Pons (tissue), 1 donor: ENCODE data around the gene PNPLA7.
"Not testable (repeated sequence)": the region's sequence is repeated elsewhere in the genome, so short reads cannot be mapped to it uniquely, and the experiment has no call there.

Experiments used
- DNase-seq: peaks from one replicate; pipeline ENCODE4 v3.0.0-alpha.2; 2016; ENCODE audit warnings: low spot score

The PNPLA7 gene

GRCh38 chr9:137540536-137540935 is 9.7 kb downstream of the PNPLA7 start:
- DNase-seq: no peak

GRCh38 chr9:137538058-137538457 is 12.1 kb downstream of the PNPLA7 start:
- no peak for DNase-seq

GRCh38 chr9:137536594-137537131 is 13.5 kb downstream of the PNPLA7 start:
- DNase-seq: not testable (repeated sequence)

- no peak for DNase-seq
Measured at GRCh38 chr9:137535120-137535428, 15.1 kb downstream of the PNPLA7 start.

- peak; percentile 40 for DNase-seq
Measured at GRCh38 chr9:137534256-137535119, 15.7 kb downstream of the PNPLA7 start.

GRCh38 chr9:137532891-137533468 is 17.2 kb downstream of the PNPLA7 start:
- not testable (repeated sequence) for DNase-seq

GRCh38 chr9:137531099-137531765 is 19.0 kb downstream of the PNPLA7 start:
- no peak for DNase-seq

GRCh38 chr9:137530331-137530730 is 19.9 kb downstream of the PNPLA7 start:
- no peak for DNase-seq

- no peak for DNase-seq
Measured at GRCh38 chr9:137524981-137525317, 25.3 kb downstream of the PNPLA7 start.

- DNase-seq: no peak
Measured at GRCh38 chr9:137524161-137524980, 25.8 kb downstream of the PNPLA7 start.

- DNase-seq: no peak
Measured at GRCh38 chr9:137522746-137523455, 27.3 kb downstream of the PNPLA7 start.

- DNase-seq: no peak
Measured at GRCh38 chr9:137521405-137521985, 28.7 kb downstream of the PNPLA7 start.

GRCh38 chr9:137520614-137521404 is 29.4 kb downstream of the PNPLA7 start:
- no peak for DNase-seq

- no peak for DNase-seq
Measured at GRCh38 chr9:137519553-137519952, 30.6 kb downstream of the PNPLA7 start.

GRCh38 chr9:137518661-137519459 is 31.3 kb downstream of the PNPLA7 start:
- not testable (repeated sequence) for DNase-seq

GRCh38 chr9:137516144-137516917 is 33.9 kb downstream of the PNPLA7 start:
- no peak for DNase-seq

- DNase-seq: no peak
Measured at GRCh38 chr9:137515338-137515724, 34.9 kb downstream of the PNPLA7 start.

- no peak for DNase-seq
Measured at GRCh38 chr9:137514691-137515337, 35.4 kb downstream of the PNPLA7 start.
